T-helper 17 cell (primary cell): ENCODE results near the gene KAZN. TPM values are rescaled to one million over a fixed set of nuclear protein-coding genes. Genes with fewer than 3 reads are reported as not detected.
A peak's percentile ranks its signal among the peaks of the same experiment; 100 is the strongest.

Experiments used
- ATAC-seq: fragments of 150-1000 bp; cut with Tn5 transposase; 2 replicates; pipeline ENCODE4 v1.10.0; 2021; ENCODE audit warnings: mild to moderate bottlenecking, moderate library complexity
- DNase-seq, 3 donors: peaks; one replicate each; pipeline versions ENCODE4 v3.0.0 to v3.0.0-alpha.2; 2020 to 2021
- H3K9me3 ChIP-seq: one replicate; pipeline ENCODE4 v1.7.0; 2013; ENCODE audit warnings: low read length, mild to moderate bottlenecking; ENCODE audit not compliant: control insufficient read depth, poor library complexity, severe bottlenecking
- H3K27ac Mint-ChIP-seq: one replicate; pipeline ENCODE4 v1.8.0; 2022; ENCODE audit warnings: mild to moderate bottlenecking, moderate library complexity, mixed read lengths
- H3K27me3 Mint-ChIP-seq: one replicate; pipeline ENCODE4 v1.8.0; 2022; ENCODE audit warnings: mixed read lengths
- H3K36me3 Mint-ChIP-seq: one replicate; pipeline ENCODE4 v1.8.0; 2022; ENCODE audit warnings: low read depth, mixed read lengths
- H3K4me1 Mint-ChIP-seq: one replicate; pipeline ENCODE4 v1.8.0; 2022; ENCODE audit warnings: mild to moderate bottlenecking, mixed read lengths
- H3K4me3 Mint-ChIP-seq: one replicate; pipeline ENCODE4 v1.8.0; 2022; ENCODE audit warnings: mild to moderate bottlenecking, moderate library complexity, mixed read lengths
- total RNA-seq, 4 donors: library from RNA in 2 of 4; stranded (reverse) in 2 of 4; gene quantifications; one replicate each; pipeline ENCODE4 v1.2.3 and lab custom pipeline; 2022 to 2026

The KAZN gene
- total RNA-seq, 2 donors from 2014 or later: 0.10 to 0.62 TPM

- no peaks in the 10 kb centered on the region for H3K9me3 ChIP-seq
- H3K4me1 Mint-ChIP-seq: no peaks in the 10 kb centered on the region
- H3K27me3 Mint-ChIP-seq: peaks cover 12% of the 10 kb centered on the region
- ATAC-seq (no peak), DNase-seq (no peak)
- no peaks in the 10 kb centered on the region for H3K36me3 Mint-ChIP-seq
- H3K4me3 Mint-ChIP-seq: no peak overlapping the region
- no peak overlapping the region for H3K27ac Mint-ChIP-seq
These were observed 351.6 kb downstream of the KAZN start for GRCh38 chr1:14949836-14950713.

GRCh38 chr1:14951766-14952165, 353.3 kb downstream of the KAZN start:
- ATAC-seq (no peak), DNase-seq (no peak)
- H3K27ac Mint-ChIP-seq: no peak overlapping the region
- H3K4me3 Mint-ChIP-seq: no peak overlapping the region
- no peaks in the 10 kb centered on the region for H3K36me3 Mint-ChIP-seq
- H3K9me3 ChIP-seq: no peaks in the 10 kb centered on the region
- no peaks in the 10 kb centered on the region for H3K4me1 Mint-ChIP-seq
- H3K27me3 Mint-ChIP-seq: peaks cover 12% of the 10 kb centered on the region

- no peak for DNase-seq
- Mint-ChIP-seq H3K4me3 (no peak overlapping the region), H3K27ac (no peak overlapping the region), H3K4me1 (no peaks in the 10 kb centered on the region), H3K27me3 (peaks cover 14% of the 10 kb centered on the region), H3K36me3 (no peaks in the 10 kb centered on the region)
- no peak for ATAC-seq
- no peaks in the 10 kb centered on the region for H3K9me3 ChIP-seq
These were observed 354.3 kb downstream of the KAZN start for GRCh38 chr1:14952626-14953314.

GRCh38 chr1:14954210-14954609, 355.7 kb downstream of the KAZN start:
- no peaks in the 10 kb centered on the region for H3K36me3 Mint-ChIP-seq
- H3K9me3 ChIP-seq: no peaks in the 10 kb centered on the region
- peaks cover 6% of the 10 kb centered on the region for H3K27me3 Mint-ChIP-seq
- H3K27ac Mint-ChIP-seq: no peak overlapping the region
- no peak overlapping the region for H3K4me3 Mint-ChIP-seq
- ATAC-seq: no peak
- no peaks in the 10 kb centered on the region for H3K4me1 Mint-ChIP-seq
- DNase-seq: no peak

GRCh38 chr1:14954930-14955329, 356.4 kb downstream of the KAZN start:
- H3K4me1 Mint-ChIP-seq: no peaks in the 10 kb centered on the region
- no peak overlapping the region for H3K4me3 Mint-ChIP-seq
- ATAC-seq: no peak
- H3K9me3 ChIP-seq: no peaks in the 10 kb centered on the region
- H3K27ac Mint-ChIP-seq: no peak overlapping the region
- H3K27me3 Mint-ChIP-seq: peaks cover 6% of the 10 kb centered on the region
- DNase-seq: no peak
- no peaks in the 10 kb centered on the region for H3K36me3 Mint-ChIP-seq

- H3K27ac Mint-ChIP-seq: no peak overlapping the region
- H3K9me3 ChIP-seq: no peaks in the 10 kb centered on the region
- DNase-seq: no peak
- peaks cover 6% of the 10 kb centered on the region for H3K27me3 Mint-ChIP-seq
- no peaks in the 10 kb centered on the region for H3K36me3 Mint-ChIP-seq
- no peaks in the 10 kb centered on the region for H3K4me1 Mint-ChIP-seq
- no peak overlapping the region for H3K4me3 Mint-ChIP-seq
- ATAC-seq: no peak
These were observed 356.9 kb downstream of the KAZN start for GRCh38 chr1:14955402-14955801.

GRCh38 chr1:14955976-14956375, 357.5 kb downstream of the KAZN start:
- ATAC-seq (no peak), DNase-seq (no peak)
- no peak overlapping the region for H3K4me3 Mint-ChIP-seq
- peaks cover 6% of the 10 kb centered on the region for H3K27me3 Mint-ChIP-seq
- H3K27ac Mint-ChIP-seq: no peak overlapping the region
- no peaks in the 10 kb centered on the region for H3K36me3 Mint-ChIP-seq
- no peaks in the 10 kb centered on the region for H3K9me3 ChIP-seq
- no peaks in the 10 kb centered on the region for H3K4me1 Mint-ChIP-seq

- Mint-ChIP-seq H3K4me3 (no peak overlapping the region), H3K27ac (no peak overlapping the region), H3K4me1 (no peaks in the 10 kb centered on the region), H3K36me3 (no peaks in the 10 kb centered on the region), H3K27me3 (peaks cover 6% of the 10 kb centered on the region)
- DNase-seq: no peak
- H3K9me3 ChIP-seq: no peaks in the 10 kb centered on the region
- ATAC-seq: no peak
These were observed 358.2 kb downstream of the KAZN start for GRCh38 chr1:14956579-14957195.

GRCh38 chr1:14957375-14958098, 359.1 kb downstream of the KAZN start:
- peaks cover 6% of the 10 kb centered on the region for H3K27me3 Mint-ChIP-seq
- DNase-seq (no peak), ATAC-seq (no peak)
- no peaks in the 10 kb centered on the region for H3K36me3 Mint-ChIP-seq
- no peak overlapping the region for H3K4me3 Mint-ChIP-seq
- H3K27ac Mint-ChIP-seq: peak overlapping the region; percentile 45
- no peaks in the 10 kb centered on the region for H3K9me3 ChIP-seq
- no peaks in the 10 kb centered on the region for H3K4me1 Mint-ChIP-seq

GRCh38 chr1:14958249-14959058, 360.0 kb downstream of the KAZN start:
- Mint-ChIP-seq H3K4me3 (no peak overlapping the region), H3K27ac (no peak overlapping the region), H3K27me3 (peaks cover 6% of the 10 kb centered on the region), H3K4me1 (no peaks in the 10 kb centered on the region), H3K36me3 (no peaks in the 10 kb centered on the region)
- no peaks in the 10 kb centered on the region for H3K9me3 ChIP-seq
- ATAC-seq (no peak), DNase-seq (no peak)

GRCh38 chr1:14959059-14959694, 360.7 kb downstream of the KAZN start:
- ATAC-seq (no peak), DNase-seq (no peak)

GRCh38 chr1:14961661-14962267, 363.3 kb downstream of the KAZN start:
- Mint-ChIP-seq H3K4me3 (no peak overlapping the region), H3K27ac (no peak overlapping the region), H3K27me3 (peaks cover 11% of the 10 kb centered on the region), H3K36me3 (no peaks in the 10 kb centered on the region), H3K4me1 (no peaks in the 10 kb centered on the region)
- ATAC-seq (no peak), DNase-seq (no peak)
- H3K9me3 ChIP-seq: no peaks in the 10 kb centered on the region

More at GRCh38 chr1:14959059-14959694, 360.7 kb downstream of the KAZN start:
- peaks cover 6% of the 10 kb centered on the region for H3K27me3 Mint-ChIP-seq
- H3K4me3 Mint-ChIP-seq: no peak overlapping the region
- H3K9me3 ChIP-seq: no peaks in the 10 kb centered on the region
- no peak overlapping the region for H3K27ac Mint-ChIP-seq
- no peaks in the 10 kb centered on the region for H3K4me1 Mint-ChIP-seq
- H3K36me3 Mint-ChIP-seq: no peaks in the 10 kb centered on the region
